H1 (cell line): Measurements from ENCODE around the gene SYNGR3.

Experiments used
- CEBPB ChIP-seq: IDR thresholded peaks from 2 replicates; pipeline ENCODE4 v1.6.1; 2012; ENCODE audit warnings: low read depth, low read length
- GTF2F1 ChIP-seq: IDR thresholded peaks from 2 replicates; pipeline ENCODE4 v1.6.1; 2012; ENCODE audit warnings: low read depth, low read length, improper control_type of control experiment, borderline replicate concordance
- JUN ChIP-seq: IDR thresholded peaks from 2 replicates; pipeline ENCODE4 v1.6.1; 2011; ENCODE audit warnings: low read depth, mild to moderate bottlenecking, improper control_type of control experiment, low read length
- JUND ChIP-seq: IDR thresholded peaks from 2 replicates; pipeline ENCODE4 v1.6.1; 2011; ENCODE audit warnings: mild to moderate bottlenecking, improper control_type of control experiment, low read length
- POLR2A ChIP-seq, 2 experiments: IDR thresholded peaks; 1 replicate in 1 of 2; 2 replicates in 1 of 2; pipeline ENCODE4 v1.6.1; 2011; ENCODE audit warnings: low read depth in 2 of 2, low read length in 2 of 2, mild to moderate bottlenecking in 2 of 2; ENCODE audit errors: control extremely low read depth in 1 of 2
- POLR2AphosphoS5 ChIP-seq: IDR thresholded peaks from 2 replicates; pipeline ENCODE4 v1.6.1; 2011; ENCODE audit warnings: low read depth, low read length
- RAD21 ChIP-seq, 2 experiments: IDR thresholded peaks in 1 of 2; conservative IDR thresholded peaks in 1 of 2; 2 replicates each; pipeline ENCODE4 v1.6.1; 2011; ENCODE audit warnings: low read depth in 2 of 2, low read length in 2 of 2, improper control_type of control experiment in 1 of 2, inconsistent platforms in 1 of 2, mild to moderate bottlenecking in 1 of 2, moderate library complexity in 1 of 2
- TBP ChIP-seq: IDR thresholded peaks from 2 replicates; pipeline ENCODE4 v1.6.1; 2011; ENCODE audit warnings: low read depth, low read length, improper control_type of control experiment
- TCF12 ChIP-seq: IDR thresholded peaks from 2 replicates; pipeline ENCODE4 v1.6.1; 2011; ENCODE audit warnings: low read depth, mild to moderate bottlenecking, low read length
- YY1 ChIP-seq: IDR thresholded peaks from 2 replicates; pipeline ENCODE4 v1.6.1; 2011; ENCODE audit warnings: low read depth, mild to moderate bottlenecking, low read length
- ZNF274 ChIP-seq: IDR thresholded peaks from 2 replicates; pipeline ENCODE4 v1.7.0; 2012; ENCODE audit warnings: low read length, borderline replicate concordance; ENCODE audit errors: extremely low read depth
- TF ChIP-seq, protein P1 (sequence below), 3 experiments: IDR thresholded peaks; 1 replicate in 2 of 3; 2 replicates in 1 of 3; pipeline versions ENCODE4 v1.5.1 to v1.6.1; 2011; ENCODE audit warnings: low read length in 3 of 3, mild to moderate bottlenecking in 3 of 3, inconsistent platforms in 2 of 3, low read depth in 1 of 3, moderate library complexity in 1 of 3; ENCODE audit not compliant: insufficient read depth in 1 of 3; ENCODE audit errors: control extremely low read depth in 1 of 3

DNA sequence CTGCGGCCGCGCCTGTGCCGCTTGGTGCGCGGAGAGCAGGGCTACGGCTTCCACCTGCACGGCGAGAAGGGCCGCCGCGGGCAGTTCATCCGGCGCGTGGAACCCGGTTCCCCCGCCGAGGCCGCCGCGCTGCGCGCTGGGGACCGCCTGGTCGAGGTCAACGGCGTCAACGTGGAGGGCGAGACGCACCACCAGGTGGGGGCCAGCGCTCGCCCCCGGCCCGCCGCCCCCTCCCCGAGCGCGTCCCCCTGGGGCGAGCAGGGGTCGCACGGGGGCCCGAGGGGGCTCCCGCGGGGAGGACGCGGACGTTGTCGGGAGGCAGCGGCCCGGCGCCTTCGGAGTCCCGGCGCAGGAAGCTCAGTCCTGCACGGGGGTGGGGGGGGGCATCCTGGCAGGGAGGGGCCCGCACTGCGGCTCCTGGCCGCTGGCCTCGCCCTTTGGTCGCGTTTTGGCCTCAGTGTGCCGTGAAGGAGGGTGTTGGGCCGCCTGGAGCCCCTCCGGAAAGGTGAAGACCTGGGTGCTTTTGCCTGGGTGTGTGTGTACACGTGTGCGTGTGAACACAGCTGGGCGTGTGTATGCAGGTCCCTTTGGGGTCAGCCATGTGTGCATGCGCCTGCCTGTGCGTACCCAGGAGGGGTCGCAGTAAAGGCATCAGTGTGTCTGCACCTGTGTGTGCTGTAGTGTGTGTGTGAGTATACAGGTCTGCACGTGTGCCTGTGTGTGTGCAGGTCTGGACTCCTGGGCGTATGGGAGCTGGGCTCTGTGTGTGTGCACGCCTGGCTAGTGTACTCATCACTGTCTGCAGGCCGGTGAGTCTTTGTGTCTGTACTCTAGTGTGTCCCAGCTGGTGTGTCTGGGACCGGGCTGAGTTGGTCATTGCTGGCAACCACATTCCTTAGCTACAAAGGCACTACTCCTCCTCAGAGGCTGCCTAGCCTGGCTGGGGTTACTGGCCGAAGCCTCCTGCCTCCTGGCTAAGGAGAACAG lies 37.5 kb downstream of the SYNGR3 start:
- TF ChIP-seq POLR2AphosphoS5 (no peak), RAD21 (IDR thresholded peaks at IDR 0.05 in 1 of 2, conservative IDR thresholded peaks at IDR 0.05 in 1 of 2; ENCODE audit: low read depth in 2 of 2, low read length in 2 of 2) (no peak), JUND (no peak), POLR2A (IDR thresholded peaks at IDR 0.05; ENCODE audit: control extremely low read depth in 1 of 2, low read depth in 2 of 2, low read length in 2 of 2) (no peak), CEBPB (no peak), JUN (no peak), GTF2F1 (no peak), YY1 (no peak), TBP (no peak), ZNF274 (no peak), TCF12 (no peak)
- TF ChIP-seq, protein P1, sequence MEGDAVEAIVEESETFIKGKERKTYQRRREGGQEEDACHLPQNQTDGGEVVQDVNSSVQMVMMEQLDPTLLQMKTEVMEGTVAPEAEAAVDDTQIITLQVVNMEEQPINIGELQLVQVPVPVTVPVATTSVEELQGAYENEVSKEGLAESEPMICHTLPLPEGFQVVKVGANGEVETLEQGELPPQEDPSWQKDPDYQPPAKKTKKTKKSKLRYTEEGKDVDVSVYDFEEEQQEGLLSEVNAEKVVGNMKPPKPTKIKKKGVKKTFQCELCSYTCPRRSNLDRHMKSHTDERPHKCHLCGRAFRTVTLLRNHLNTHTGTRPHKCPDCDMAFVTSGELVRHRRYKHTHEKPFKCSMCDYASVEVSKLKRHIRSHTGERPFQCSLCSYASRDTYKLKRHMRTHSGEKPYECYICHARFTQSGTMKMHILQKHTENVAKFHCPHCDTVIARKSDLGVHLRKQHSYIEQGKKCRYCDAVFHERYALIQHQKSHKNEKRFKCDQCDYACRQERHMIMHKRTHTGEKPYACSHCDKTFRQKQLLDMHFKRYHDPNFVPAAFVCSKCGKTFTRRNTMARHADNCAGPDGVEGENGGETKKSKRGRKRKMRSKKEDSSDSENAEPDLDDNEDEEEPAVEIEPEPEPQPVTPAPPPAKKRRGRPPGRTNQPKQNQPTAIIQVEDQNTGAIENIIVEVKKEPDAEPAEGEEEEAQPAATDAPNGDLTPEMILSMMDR (IDR thresholded peaks at IDR 0.05; ENCODE audit: control extremely low read depth in 1 of 3, insufficient read depth in 1 of 3, low read depth in 1 of 3, low read length in 3 of 3): peak in 1 of 3 experiments; percentile 15; a peak in 1 of 4 replicates
